H1 (cell line): ENCODE results near the gene CXCR5.

Experiments
- BRCA1 ChIP-seq: IDR thresholded peaks from 2 replicates; pipeline ENCODE4 v1.6.1; 2012; ENCODE audit warnings: low read depth, low read length, improper control_type of control experiment
- CHD2 ChIP-seq: IDR thresholded peaks from 2 replicates; pipeline ENCODE4 v1.6.1; 2012; ENCODE audit warnings: low read length, improper control_type of control experiment
- EP300 ChIP-seq, 2 experiments: IDR thresholded peaks; 1 replicate in 1 of 2; 2 replicates in 1 of 2; pipeline ENCODE4 v1.6.1; 2011 to 2012; ENCODE audit warnings: low read depth in 2 of 2, low read length in 2 of 2, mild to moderate bottlenecking in 2 of 2, borderline replicate concordance in 1 of 2, inconsistent platforms in 1 of 2, moderate library complexity in 1 of 2
- EZH2 ChIP-seq: fragments of 200-600 bp; sonication (generic); IDR thresholded peaks from 2 replicates; pipeline ENCODE4 v1.7.1; 2012; ENCODE audit warnings: low read depth, mild to moderate bottlenecking, moderate library complexity, low read length, inconsistent platforms; ENCODE audit not compliant: severe bottlenecking
- GABPA ChIP-seq: IDR thresholded peaks from 2 replicates; pipeline ENCODE4 v1.6.1; 2011; ENCODE audit warnings: mild to moderate bottlenecking, low read length, moderate library complexity, borderline replicate concordance; ENCODE audit not compliant: insufficient read depth
- JUND ChIP-seq: IDR thresholded peaks from 2 replicates; pipeline ENCODE4 v1.6.1; 2011; ENCODE audit warnings: mild to moderate bottlenecking, improper control_type of control experiment, low read length
- KDM4A ChIP-seq: IDR thresholded peaks from one replicate; pipeline ENCODE4 v1.7.1; 2012; ENCODE audit warnings: low read depth, mild to moderate bottlenecking, moderate library complexity, low read length, inconsistent platforms; ENCODE audit not compliant: severe bottlenecking
- POLR2A ChIP-seq, 2 experiments: IDR thresholded peaks; 1 replicate in 1 of 2; 2 replicates in 1 of 2; pipeline ENCODE4 v1.6.1; 2011; ENCODE audit warnings: low read depth in 2 of 2, low read length in 2 of 2, mild to moderate bottlenecking in 2 of 2; ENCODE audit errors: control extremely low read depth in 1 of 2
- RXRA ChIP-seq: IDR thresholded peaks from 2 replicates; pipeline ENCODE4 v1.6.1; 2011; ENCODE audit warnings: low read depth, mild to moderate bottlenecking, low read length, moderate library complexity; ENCODE audit not compliant: insufficient read depth
- ZNF274 ChIP-seq: IDR thresholded peaks from 2 replicates; pipeline ENCODE4 v1.7.0; 2012; ENCODE audit warnings: low read length, borderline replicate concordance; ENCODE audit errors: extremely low read depth
- TF ChIP-seq, protein P1 (sequence below), 3 experiments: IDR thresholded peaks; 1 replicate in 2 of 3; 2 replicates in 1 of 3; pipeline versions ENCODE4 v1.5.1 to v1.6.1; 2011; ENCODE audit warnings: low read length in 3 of 3, mild to moderate bottlenecking in 3 of 3, inconsistent platforms in 2 of 3, low read depth in 1 of 3, moderate library complexity in 1 of 3; ENCODE audit not compliant: insufficient read depth in 1 of 3; ENCODE audit errors: control extremely low read depth in 1 of 3
- TF ChIP-seq, protein P2 (sequence below): IDR thresholded peaks from 2 replicates; pipeline ENCODE4 v1.6.1; 2012; ENCODE audit warnings: inconsistent platforms
- TF ChIP-seq, protein P3 (sequence below): IDR thresholded peaks from 2 replicates; pipeline ENCODE4 v1.6.1; 2012; ENCODE audit warnings: low read length, inconsistent platforms

DNA sequence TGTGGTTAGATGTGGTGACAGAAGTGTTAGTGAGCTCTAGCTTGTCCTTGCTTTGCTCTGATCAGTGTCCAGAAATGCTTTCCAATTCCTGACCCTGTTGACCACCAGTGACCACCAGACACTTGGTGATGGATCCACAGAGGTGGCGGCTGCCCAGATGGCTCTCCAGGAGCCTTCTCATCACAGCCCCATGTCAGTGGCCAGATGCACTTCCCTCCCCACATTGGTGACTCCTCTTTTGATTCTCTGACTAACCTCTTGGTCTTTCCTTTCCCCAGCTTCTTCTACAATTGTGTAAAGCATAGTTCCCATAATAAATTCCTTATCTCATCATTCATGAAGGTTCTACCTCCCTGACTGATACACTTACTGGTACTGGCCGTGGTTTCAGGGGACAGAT lies 40.1 kb upstream of the CXCR5 start:
- TF ChIP-seq RXRA (no peak), POLR2A (IDR thresholded peaks at IDR 0.05; ENCODE audit: control extremely low read depth in 1 of 2, low read depth in 2 of 2, low read length in 2 of 2) (no peak), EP300 (IDR thresholded peaks at IDR 0.05; ENCODE audit: borderline replicate concordance in 1 of 2, low read depth in 2 of 2, low read length in 2 of 2) (no peak), ZNF274 (no peak), JUND (no peak), CHD2 (no peak), KDM4A (no peak), GABPA (no peak), BRCA1 (no peak), EZH2 (no peak)
- TF ChIP-seq, protein P1, sequence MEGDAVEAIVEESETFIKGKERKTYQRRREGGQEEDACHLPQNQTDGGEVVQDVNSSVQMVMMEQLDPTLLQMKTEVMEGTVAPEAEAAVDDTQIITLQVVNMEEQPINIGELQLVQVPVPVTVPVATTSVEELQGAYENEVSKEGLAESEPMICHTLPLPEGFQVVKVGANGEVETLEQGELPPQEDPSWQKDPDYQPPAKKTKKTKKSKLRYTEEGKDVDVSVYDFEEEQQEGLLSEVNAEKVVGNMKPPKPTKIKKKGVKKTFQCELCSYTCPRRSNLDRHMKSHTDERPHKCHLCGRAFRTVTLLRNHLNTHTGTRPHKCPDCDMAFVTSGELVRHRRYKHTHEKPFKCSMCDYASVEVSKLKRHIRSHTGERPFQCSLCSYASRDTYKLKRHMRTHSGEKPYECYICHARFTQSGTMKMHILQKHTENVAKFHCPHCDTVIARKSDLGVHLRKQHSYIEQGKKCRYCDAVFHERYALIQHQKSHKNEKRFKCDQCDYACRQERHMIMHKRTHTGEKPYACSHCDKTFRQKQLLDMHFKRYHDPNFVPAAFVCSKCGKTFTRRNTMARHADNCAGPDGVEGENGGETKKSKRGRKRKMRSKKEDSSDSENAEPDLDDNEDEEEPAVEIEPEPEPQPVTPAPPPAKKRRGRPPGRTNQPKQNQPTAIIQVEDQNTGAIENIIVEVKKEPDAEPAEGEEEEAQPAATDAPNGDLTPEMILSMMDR (IDR thresholded peaks at IDR 0.05; ENCODE audit: control extremely low read depth in 1 of 3, insufficient read depth in 1 of 3, low read depth in 1 of 3, low read length in 3 of 3): no peak
- TF ChIP-seq, protein P2, sequence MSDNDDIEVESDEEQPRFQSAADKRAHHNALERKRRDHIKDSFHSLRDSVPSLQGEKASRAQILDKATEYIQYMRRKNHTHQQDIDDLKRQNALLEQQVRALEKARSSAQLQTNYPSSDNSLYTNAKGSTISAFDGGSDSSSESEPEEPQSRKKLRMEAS: no peak
- TF ChIP-seq, protein P3, sequence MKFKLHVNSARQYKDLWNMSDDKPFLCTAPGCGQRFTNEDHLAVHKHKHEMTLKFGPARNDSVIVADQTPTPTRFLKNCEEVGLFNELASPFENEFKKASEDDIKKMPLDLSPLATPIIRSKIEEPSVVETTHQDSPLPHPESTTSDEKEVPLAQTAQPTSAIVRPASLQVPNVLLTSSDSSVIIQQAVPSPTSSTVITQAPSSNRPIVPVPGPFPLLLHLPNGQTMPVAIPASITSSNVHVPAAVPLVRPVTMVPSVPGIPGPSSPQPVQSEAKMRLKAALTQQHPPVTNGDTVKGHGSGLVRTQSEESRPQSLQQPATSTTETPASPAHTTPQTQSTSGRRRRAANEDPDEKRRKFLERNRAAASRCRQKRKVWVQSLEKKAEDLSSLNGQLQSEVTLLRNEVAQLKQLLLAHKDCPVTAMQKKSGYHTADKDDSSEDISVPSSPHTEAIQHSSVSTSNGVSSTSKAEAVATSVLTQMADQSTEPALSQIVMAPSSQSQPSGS: no peak
